ENCODE data around the gene SNRNP48. TPM values are rescaled to one million over a fixed set of nuclear protein-coding genes. Genes with fewer than 3 reads are reported as not detected.

The SNRNP48 gene
- total and polyA plus RNA-seq, 2 donors (not counting 3 experiments of a cell fraction or from before 2014, with no cell fraction given): 4.2 to 13.2 TPM

- no peak overlapping the region for H3K4me3 ChIP-seq (replicated peaks in 1 of 3; ENCODE audit: insufficient read depth in 1 of 3, low read depth in 1 of 3, low read length in 3 of 3)
- dilution Hi-C loops (cut with MboI; ENCODE audit: extremely low pct_ligation_motif_present, low sequenced_read_pairs): no loop called here
- no peak overlapping the region for H3K27ac ChIP-seq (ENCODE audit: insufficient read depth, low read depth, low read length)
- H3K4me2 ChIP-seq (ENCODE audit: insufficient read depth, low read length): no peak overlapping the region
- BruUV-seq (replicated peaks): no TSS peak
- intact Hi-C loops (cut with micrococcal nuclease): no loop called here
- no peaks in the 10 kb centered on the region for H3K9me1 ChIP-seq (replicated peaks; ENCODE audit: control insufficient read depth, extremely low read depth, insufficient read depth, low read length)
- H3K27me3 ChIP-seq (ENCODE audit: control insufficient read depth in 2 of 2, insufficient read depth in 2 of 2, low read length in 2 of 2): peaks cover 2 to 5% of the 10 kb centered on the region in 2 experiments
- no peak overlapping the region for H2AFZ ChIP-seq (ENCODE audit: low read depth, low read length)
- ChIA-PET POLR2A (no interaction called here), CTCF (interaction anchor here (1.0 kb wide), 1 partner anchor 10 kb away, joined by 3 read pairs; no protein-coding TSS in a partner anchor)
- H3K4me1 ChIP-seq (ENCODE audit: control insufficient read depth, extremely low read depth, insufficient read depth, low read length): no peaks in the 10 kb centered on the region
- H3K9me3 ChIP-seq (replicated peaks; ENCODE audit: control insufficient read depth, insufficient read depth, low read length): no peaks in the 10 kb centered on the region
- H3K9ac ChIP-seq (replicated peaks; ENCODE audit: extremely low read depth, insufficient read depth, low read length): no peak overlapping the region
- H3K79me2 ChIP-seq (ENCODE audit: control insufficient read depth, insufficient read depth, low read length): no peaks in the 10 kb centered on the region
- no peaks in the 10 kb centered on the region for H3K36me3 ChIP-seq (ENCODE audit: control insufficient read depth in 2 of 2, extremely low read depth in 1 of 2, insufficient read depth in 2 of 2, low read length in 2 of 2)
- FAIRE-seq (no peak), DNase-seq (ENCODE audit: low read depth, low spot score) (no peak)
- no peaks in the 10 kb centered on the region for H4K20me1 ChIP-seq (replicated peaks; ENCODE audit: control insufficient read depth, extremely low read depth, insufficient read depth, low read length)
- TF ChIP-seq, protein P1, sequence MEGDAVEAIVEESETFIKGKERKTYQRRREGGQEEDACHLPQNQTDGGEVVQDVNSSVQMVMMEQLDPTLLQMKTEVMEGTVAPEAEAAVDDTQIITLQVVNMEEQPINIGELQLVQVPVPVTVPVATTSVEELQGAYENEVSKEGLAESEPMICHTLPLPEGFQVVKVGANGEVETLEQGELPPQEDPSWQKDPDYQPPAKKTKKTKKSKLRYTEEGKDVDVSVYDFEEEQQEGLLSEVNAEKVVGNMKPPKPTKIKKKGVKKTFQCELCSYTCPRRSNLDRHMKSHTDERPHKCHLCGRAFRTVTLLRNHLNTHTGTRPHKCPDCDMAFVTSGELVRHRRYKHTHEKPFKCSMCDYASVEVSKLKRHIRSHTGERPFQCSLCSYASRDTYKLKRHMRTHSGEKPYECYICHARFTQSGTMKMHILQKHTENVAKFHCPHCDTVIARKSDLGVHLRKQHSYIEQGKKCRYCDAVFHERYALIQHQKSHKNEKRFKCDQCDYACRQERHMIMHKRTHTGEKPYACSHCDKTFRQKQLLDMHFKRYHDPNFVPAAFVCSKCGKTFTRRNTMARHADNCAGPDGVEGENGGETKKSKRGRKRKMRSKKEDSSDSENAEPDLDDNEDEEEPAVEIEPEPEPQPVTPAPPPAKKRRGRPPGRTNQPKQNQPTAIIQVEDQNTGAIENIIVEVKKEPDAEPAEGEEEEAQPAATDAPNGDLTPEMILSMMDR (IDR thresholded peaks at IDR 0.05; ENCODE audit: extremely low read depth in 1 of 2, insufficient read depth in 1 of 2, low read depth in 1 of 2, low read length in 2 of 2): no peak
- TF ChIP-seq FOS (IDR thresholded peaks at IDR 0.05; ENCODE audit: borderline replicate concordance, insufficient read depth, low read length) (no peak), POLR2AphosphoS5 (IDR thresholded peaks at IDR 0.05; ENCODE audit: insufficient read depth, low read depth, low read length) (no peak), EZH2 (IDR thresholded peaks at IDR 0.05; ENCODE audit: borderline replicate concordance, low read depth, low read length, severe bottlenecking) (no peak), JUN (IDR thresholded peaks at IDR 0.05; ENCODE audit: borderline replicate concordance, insufficient read depth, insufficient read length, low read depth) (no peak), MYC (IDR thresholded peaks at IDR 0.05; ENCODE audit: low read depth, low read length) (no peak), GATA2 (IDR thresholded peaks at IDR 0.05; ENCODE audit: insufficient read depth, insufficient read length, low read depth, low read length) (no peak)
- TF ChIP-seq, protein P2, sequence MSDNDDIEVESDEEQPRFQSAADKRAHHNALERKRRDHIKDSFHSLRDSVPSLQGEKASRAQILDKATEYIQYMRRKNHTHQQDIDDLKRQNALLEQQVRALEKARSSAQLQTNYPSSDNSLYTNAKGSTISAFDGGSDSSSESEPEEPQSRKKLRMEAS (IDR thresholded peaks at IDR 0.05; ENCODE audit: insufficient read depth, insufficient read length): no peak
Observed at GRCh38 chr6:7559196-7559595, 30.8 kb upstream of the SNRNP48 start.

Measured in endothelial cell of umbilical vein (primary cell).